ENCODE measurements around the gene GHRHR. TPM values are rescaled to one million over a fixed set of nuclear protein-coding genes. Genes with fewer than 3 reads are reported as not detected.

The GHRHR gene
- total and polyA plus RNA-seq, 2 of the 4 experiments (the other 2 are of a cell fraction): not detected

- Histone ChIP-seq H3K9me3 (ENCODE audit: control insufficient read depth, insufficient read depth, low read length) (no peaks in the 10 kb centered on the region), H4K8ac (ENCODE audit: low read depth in 2 of 2, low read length in 2 of 2) (no peak overlapping the region), H3K23ac (ENCODE audit: low read depth, low read length) (no peak overlapping the region), H4K5ac (ENCODE audit: low read depth, low read length) (no peak overlapping the region), H3K18ac (ENCODE audit: low read depth, low read length) (no peak overlapping the region), H2AFZ (replicated peaks; ENCODE audit: low read length, poor library complexity) (no peak overlapping the region), H3K4me2 (ENCODE audit: low read depth, low read length) (no peak overlapping the region), H3K9me1 (ENCODE audit: insufficient read depth, low read length) (peaks cover 9% of the 10 kb centered on the region; the same call in 1 of the 2 replicates), H3K79me1 (ENCODE audit: low read depth in 1 of 2, low read length in 2 of 2) (no peaks in the 10 kb centered on the region), H3K56ac (ENCODE audit: extremely low read depth, insufficient read depth, low read length) (no peak overlapping the region), H2BK15ac (ENCODE audit: low read depth, low read length) (no peak overlapping the region), H2AK5ac (ENCODE audit: low read depth, low read length) (no peak overlapping the region), H4K20me1 (ENCODE audit: insufficient read depth, low read length) (no peaks in the 10 kb centered on the region), H3K36me3 (ENCODE audit: control insufficient read depth, insufficient read depth, low read length) (no peaks in the 10 kb centered on the region), H4K91ac (ENCODE audit: insufficient read depth, low read depth, low read length) (no peak overlapping the region), H3K9ac (ENCODE audit: low read depth, low read length) (no peak overlapping the region), H2BK120ac (ENCODE audit: low read depth, low read length) (no peak overlapping the region), H3K4me1 (ENCODE audit: control insufficient read depth, insufficient read depth, low read length) (peaks cover 10% of the 10 kb centered on the region), H3K4ac (ENCODE audit: low read depth, low read length) (no peak overlapping the region), H3K27ac (ENCODE audit: insufficient read depth, low read length) (no peak overlapping the region), H2BK5ac (ENCODE audit: low read depth, low read length, poor library complexity, severe bottlenecking) (no peak overlapping the region), H3K27me3 (ENCODE audit: control insufficient read depth, insufficient read depth, low read length) (no peaks in the 10 kb centered on the region), H3K14ac (replicated peaks; ENCODE audit: low read depth, low read length) (no peak overlapping the region), H3K4me3 (ENCODE audit: insufficient read depth, low read depth, low read length) (no peak overlapping the region), H2BK20ac (ENCODE audit: low read depth, low read length) (no peak overlapping the region), H2AK9ac (replicated peaks; ENCODE audit: low read depth, low read length, poor library complexity) (no peak overlapping the region)
- POLR2A ChIA-PET (ENCODE audit: unreplicated experiment): no interaction called here
- WGBS, 2 experiments (ENCODE audit: extremely low coverage in 2 of 2, insufficient read length in 1 of 2): 100% methylated on average over 1 of the region's 11 CpGs; no CpG with 5 or more reads in 1 of the 2 experiments
- dilution Hi-C loops (cut with HindIII; ENCODE audit: low sequenced_read_pairs, unreplicated experiment) (no loop called here), in situ Hi-C loops (cut with MboI; ENCODE audit: low sequenced_read_pairs) (no loop called here), intact Hi-C loops (cut with micrococcal nuclease) (no loop called here)
- TF ChIP-seq MAZ (IDR thresholded peaks at IDR 0.05; ENCODE audit: borderline replicate concordance, low read depth, low read length) (no peak), NFE2L2 (IDR thresholded peaks at IDR 0.05; ENCODE audit: low read depth, low read length) (no peak)
- CTCF ChIA-PET: interaction anchor here (2.3 kb wide), 1 partner anchor 18 kb away, joined by 9 read pairs; no protein-coding TSS in a partner anchor
- ATAC-seq (ENCODE audit: low read depth) (no peak), DNase-seq (no peak)
- BruUV-seq (replicated peaks): no TSS peak
Observed at GRCh38 chr7:30920021-30920583, 43.7 kb upstream of the GHRHR start.
